Measurements from ENCODE around the gene CACNG4.

The CACNG4 gene

GRCh38 chr17:66944351-66945146, 20.0 kb upstream of the CACNG4 start:
- no peak for DNase-seq (ENCODE audit: low spot score)
- FAIRE-seq, result no peak

- FAIRE-seq (no peak), DNase-seq (ENCODE audit: low spot score) (no peak)
These were observed 19.2 kb upstream of the CACNG4 start for GRCh38 chr17:66945147-66945835.

GRCh38 chr17:66946251-66946650, 18.3 kb upstream of the CACNG4 start:
- FAIRE-seq, result no peak
- no peak for DNase-seq (ENCODE audit: low spot score)

- FAIRE-seq, result no peak
- DNase-seq (ENCODE audit: low spot score), result no peak
These were observed 17.2 kb upstream of the CACNG4 start for GRCh38 chr17:66947311-66947710.

GRCh38 chr17:66948061-66948750, 16.3 kb upstream of the CACNG4 start:
- no peak for FAIRE-seq

GRCh38 chr17:66949501-66949900, 15.0 kb upstream of the CACNG4 start:
- peak; percentile 22 for DNase-seq (ENCODE audit: low spot score)
- no peak for FAIRE-seq

More at GRCh38 chr17:66948061-66948750, 16.3 kb upstream of the CACNG4 start:
- no peak for DNase-seq (ENCODE audit: low spot score)

GRCh38 chr17:66950325-66950724, 14.2 kb upstream of the CACNG4 start:
- DNase-seq (ENCODE audit: low spot score), result no peak
- FAIRE-seq, result no peak

GRCh38 chr17:66950886-66951604, 13.5 kb upstream of the CACNG4 start:
- FAIRE-seq, result no peak
- peak; percentile 23 for DNase-seq (ENCODE audit: low spot score)

GRCh38 chr17:66951605-66951953, 12.9 kb upstream of the CACNG4 start:
- no peak for DNase-seq (ENCODE audit: low spot score)
- no peak for FAIRE-seq

- FAIRE-seq, result peak; percentile 99
- DNase-seq (ENCODE audit: low spot score), result peak; percentile 98
These were observed 12.4 kb upstream of the CACNG4 start for GRCh38 chr17:66952031-66952524.

GRCh38 chr17:66952681-66953629, 11.6 kb upstream of the CACNG4 start:
- FAIRE-seq (no peak), DNase-seq (ENCODE audit: low spot score) (no peak)

- DNase-seq (ENCODE audit: low spot score), result no peak
- FAIRE-seq, result no peak
These were observed 10.9 kb upstream of the CACNG4 start for GRCh38 chr17:66953630-66954020.

- DNase-seq (ENCODE audit: low spot score) (no peak), FAIRE-seq (no peak)
These were observed 9.9 kb upstream of the CACNG4 start for GRCh38 chr17:66954632-66955031.

GRCh38 chr17:66955821-66956220, 8.7 kb upstream of the CACNG4 start:
- FAIRE-seq (no peak), DNase-seq (ENCODE audit: low spot score) (no peak)

- no peak for DNase-seq (ENCODE audit: low spot score)
- FAIRE-seq, result no peak
These were observed 7.6 kb upstream of the CACNG4 start for GRCh38 chr17:66956941-66957340.

GRCh38 chr17:66957343-66957742, 7.2 kb upstream of the CACNG4 start:
- no peak for FAIRE-seq
- DNase-seq (ENCODE audit: low spot score), result no peak

- DNase-seq (ENCODE audit: low spot score) (no peak), FAIRE-seq (no peak)
These were observed 6.4 kb upstream of the CACNG4 start for GRCh38 chr17:66957951-66958579.

GRCh38 chr17:66959641-66960375, 4.7 kb upstream of the CACNG4 start:
- FAIRE-seq (no peak), DNase-seq (ENCODE audit: low spot score) (no peak)

GRCh38 chr17:66960613-66961012, 3.9 kb upstream of the CACNG4 start:
- FAIRE-seq (no peak), DNase-seq (ENCODE audit: low spot score) (no peak)
